GM19238 (cell line): ENCODE results near the gene ANGPTL2.
"Not testable (repeated sequence)": the region's sequence is repeated elsewhere in the genome, so short reads cannot be mapped to it uniquely, and the experiment has no call there.

Experiments
- DNase-seq: peaks from one replicate; pipeline ENCODE4 v3.0.0; 2011; ENCODE audit warnings: low spot score; ENCODE audit not compliant: insufficient read length

The ANGPTL2 gene

GRCh38 chr9:127155314-127155960 lies 33.0 kb upstream of the ANGPTL2 start:
- DNase-seq, result no peak

GRCh38 chr9:127154390-127155191 lies 32.2 kb upstream of the ANGPTL2 start:
- no peak for DNase-seq

- DNase-seq, result no peak
Observed at GRCh38 chr9:127154003-127154389, 31.6 kb upstream of the ANGPTL2 start.

GRCh38 chr9:127153501-127153900 lies 31.1 kb upstream of the ANGPTL2 start:
- no peak for DNase-seq

DNA sequence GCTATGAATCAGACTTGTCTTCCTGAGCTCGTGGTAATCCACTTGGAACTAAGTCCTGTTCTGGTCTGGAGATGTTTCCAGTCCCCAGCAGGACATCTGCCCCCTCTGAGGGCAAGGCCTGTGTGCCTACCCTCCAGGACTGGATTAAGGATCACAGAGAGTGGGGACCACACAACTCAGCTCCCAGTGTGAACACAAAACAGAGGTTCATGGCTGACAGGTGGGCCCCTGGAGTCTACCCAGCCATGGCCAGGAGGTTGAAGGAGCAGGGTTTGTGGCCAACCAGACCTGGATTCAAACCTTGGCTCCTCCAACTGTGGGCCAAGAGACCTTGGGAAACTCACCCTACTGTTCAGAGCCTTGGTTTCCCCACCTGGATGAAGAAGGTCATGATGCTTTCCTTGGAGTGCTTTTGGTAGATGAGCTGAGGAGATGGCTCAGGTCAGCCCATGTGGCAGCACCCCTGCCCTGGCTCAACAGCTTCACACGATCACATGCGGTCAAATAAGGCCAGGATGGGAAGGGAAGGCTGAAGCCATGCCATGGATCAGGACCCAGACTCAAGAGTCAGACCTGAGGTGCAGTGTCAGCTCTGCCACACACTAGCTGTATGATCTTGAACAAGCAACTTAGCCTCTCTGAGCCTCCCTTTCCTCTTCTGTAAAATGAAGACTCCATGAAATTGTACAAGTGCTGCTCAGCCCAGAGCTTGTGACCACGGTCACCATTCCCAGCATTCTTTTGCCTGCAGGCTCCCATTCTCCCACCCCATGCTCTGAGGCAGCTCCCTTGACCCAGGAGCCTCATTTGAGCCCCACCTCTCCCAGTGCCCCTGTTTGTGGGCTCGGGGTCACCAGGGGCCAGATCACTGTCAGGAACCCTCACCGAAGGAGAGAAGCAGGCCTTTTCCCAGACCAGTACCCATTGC lies 27.3 kb upstream of the ANGPTL2 start:
- DNase-seq, result no peak

DNA sequence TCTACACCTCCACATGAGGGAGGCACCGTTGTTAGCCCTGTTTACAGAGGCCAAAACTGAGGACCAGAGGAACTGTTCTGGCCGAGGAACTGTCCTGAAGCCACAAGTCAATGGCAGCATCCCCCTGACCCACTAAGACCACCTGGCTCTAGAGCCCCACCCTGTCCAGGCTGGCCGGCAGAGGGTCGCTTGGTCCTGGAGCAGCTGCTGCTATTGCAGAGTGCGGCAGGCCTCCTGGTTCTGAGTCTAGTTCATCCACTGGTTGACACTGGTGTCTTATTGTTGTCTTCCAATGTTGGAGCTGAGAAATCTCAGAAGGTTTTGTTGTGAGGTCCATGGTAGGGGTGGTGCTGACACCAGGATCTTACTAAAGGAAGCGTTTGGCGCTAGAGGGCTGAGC lies 26.6 kb upstream of the ANGPTL2 start:
- no peak for DNase-seq

DNA sequence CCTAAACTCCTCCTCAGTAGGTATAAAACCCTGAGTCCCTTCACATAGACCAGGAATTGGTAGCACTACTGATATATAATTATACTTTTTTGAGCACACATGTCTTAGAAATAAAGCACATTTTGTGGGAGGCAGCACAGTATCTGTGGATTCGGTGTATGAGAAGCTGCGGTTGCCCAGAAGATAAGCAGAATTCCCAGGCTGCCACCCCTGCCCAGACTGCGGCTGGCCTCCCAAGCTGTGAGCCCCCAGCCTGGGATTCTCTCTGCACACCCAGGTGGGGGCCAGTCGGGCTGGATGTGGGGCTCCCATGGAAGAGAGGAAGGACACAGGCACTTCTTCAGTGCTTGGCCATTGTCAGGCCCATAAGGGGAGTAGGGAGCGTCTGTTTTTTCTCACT lies 25.6 kb upstream of the ANGPTL2 start:
- no peak for DNase-seq

GRCh38 chr9:127147251-127147650 lies 24.8 kb upstream of the ANGPTL2 start:
- no peak for DNase-seq

DNA sequence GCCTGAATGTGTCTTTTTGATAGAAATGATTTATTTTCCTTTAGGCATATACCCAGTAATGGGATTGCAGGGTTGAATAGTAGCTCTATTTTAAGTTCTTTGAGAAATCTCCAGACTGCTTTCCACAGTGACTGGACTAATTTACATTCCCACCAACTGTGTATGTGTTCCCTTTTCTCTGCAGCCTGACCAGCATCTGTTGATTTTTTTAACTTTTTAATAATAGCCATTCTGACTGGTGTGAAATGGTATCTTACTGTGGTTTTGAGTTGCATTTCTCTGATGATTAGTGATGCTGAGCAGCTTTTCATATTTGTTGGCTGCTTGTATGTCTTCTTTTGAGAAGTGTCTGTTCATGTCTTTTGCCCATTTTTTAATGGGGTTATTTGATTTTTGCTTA lies 24.4 kb upstream of the ANGPTL2 start:
- DNase-seq, result not testable (repeated sequence)

GRCh38 chr9:127144670-127145445 lies 22.4 kb upstream of the ANGPTL2 start:
- no peak for DNase-seq

- no peak for DNase-seq
Observed at GRCh38 chr9:127143920-127144465, 21.6 kb upstream of the ANGPTL2 start.

DNA sequence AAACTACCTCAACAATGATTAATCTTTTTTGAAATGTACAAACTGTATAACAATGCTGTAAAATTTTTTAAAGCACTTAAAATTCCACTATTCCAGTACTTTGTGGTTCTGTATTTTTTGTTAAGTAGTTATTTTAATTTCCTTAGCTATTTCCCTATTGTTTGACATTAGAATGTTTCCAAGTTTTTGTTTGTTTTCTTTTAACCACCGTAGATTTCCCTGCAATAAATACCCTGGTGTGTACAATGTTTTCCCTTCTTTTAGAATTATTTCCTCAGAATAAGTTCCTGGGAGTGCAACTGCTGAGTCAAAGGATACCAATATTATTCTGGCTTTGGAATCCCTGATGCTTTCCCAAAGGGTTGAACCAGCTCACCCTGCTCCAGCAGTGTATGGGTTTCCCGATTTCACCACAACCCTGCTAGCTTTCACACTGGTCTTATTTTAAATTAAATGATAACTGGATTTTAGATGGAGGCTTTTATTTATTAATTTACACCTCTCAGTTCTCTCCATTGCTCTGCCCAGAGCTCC lies 20.6 kb upstream of the ANGPTL2 start:
- DNase-seq, result no peak

DNA sequence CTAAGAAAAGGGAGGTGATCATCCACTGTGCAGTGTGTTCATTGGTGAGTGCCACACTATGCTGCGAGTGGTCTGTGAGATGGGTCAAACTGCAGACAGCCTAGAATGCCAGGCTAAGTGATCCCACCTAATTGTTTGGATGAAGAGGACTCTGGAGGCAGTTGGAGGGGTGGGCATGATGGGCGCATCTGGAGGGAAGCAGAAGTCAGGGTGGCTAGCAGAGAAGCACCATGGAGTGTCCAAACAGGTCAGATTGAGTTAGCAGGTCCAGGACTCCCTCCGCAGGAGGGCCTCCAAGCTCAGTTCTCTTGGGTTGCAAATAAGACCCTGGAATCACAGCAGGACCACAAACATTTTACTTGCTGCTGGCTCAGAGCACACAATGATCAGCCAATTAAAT lies 19.9 kb upstream of the ANGPTL2 start:
- DNase-seq, result no peak

DNA sequence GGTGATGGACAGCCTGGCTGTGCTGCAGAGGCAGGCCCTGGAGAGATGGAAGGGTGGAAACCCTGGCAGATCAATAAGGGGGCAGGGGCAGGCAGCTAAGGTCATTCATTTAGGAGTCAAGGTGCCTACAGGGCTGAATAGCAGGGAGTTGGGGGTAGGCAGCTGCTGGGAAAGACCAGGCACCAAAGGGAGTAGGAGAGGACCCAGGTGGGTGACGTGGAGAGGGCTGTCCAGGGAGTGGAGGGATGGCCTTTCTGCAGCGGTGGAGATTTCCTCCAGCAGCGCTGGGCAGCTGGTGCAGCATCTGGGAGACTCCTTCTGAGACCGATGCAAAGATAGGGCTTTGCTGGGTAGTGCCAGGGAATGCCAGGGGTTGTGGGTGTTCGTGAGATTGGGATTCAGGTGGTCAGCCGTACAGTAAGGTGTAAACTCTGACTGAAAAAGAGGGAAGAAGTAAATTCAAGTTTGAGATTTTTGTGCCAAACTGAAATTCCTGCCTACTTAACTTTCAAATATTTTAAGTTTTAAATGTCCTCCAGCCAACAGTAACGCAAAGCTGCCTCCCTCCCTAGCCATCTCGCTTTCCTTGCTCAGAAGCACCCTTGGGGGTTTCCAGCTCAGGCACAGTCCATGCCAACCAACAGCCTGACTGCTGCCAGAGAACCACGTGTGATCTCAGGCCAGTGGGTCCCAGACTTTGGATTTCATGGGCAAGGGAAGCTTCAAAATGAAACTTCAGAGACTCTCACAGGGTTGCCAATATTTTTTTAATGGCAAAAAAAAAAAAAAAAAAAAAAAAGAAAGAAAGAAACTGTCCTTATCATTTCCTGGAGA lies 18.6 kb upstream of the ANGPTL2 start:
- DNase-seq, result no peak

DNA sequence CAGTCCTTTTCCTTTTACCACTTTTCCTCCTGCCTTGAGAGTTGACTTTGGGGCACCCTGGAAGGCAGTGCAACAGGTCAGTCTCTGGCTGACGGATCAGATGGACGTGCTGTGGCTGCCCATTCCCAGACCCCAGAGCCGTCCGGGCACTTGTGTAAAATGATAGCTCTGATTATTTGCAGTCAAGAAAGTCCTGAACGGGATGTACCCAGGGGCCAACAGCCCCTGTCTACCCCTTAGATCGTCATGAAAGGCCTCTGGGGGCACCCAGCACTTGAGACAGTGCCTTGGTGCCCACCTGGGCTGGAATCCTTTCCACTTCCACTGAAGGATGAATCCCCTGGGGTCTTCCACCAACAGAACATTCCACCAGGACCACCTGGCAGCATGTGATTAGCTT lies 17.7 kb upstream of the ANGPTL2 start:
- DNase-seq, result no peak

DNA sequence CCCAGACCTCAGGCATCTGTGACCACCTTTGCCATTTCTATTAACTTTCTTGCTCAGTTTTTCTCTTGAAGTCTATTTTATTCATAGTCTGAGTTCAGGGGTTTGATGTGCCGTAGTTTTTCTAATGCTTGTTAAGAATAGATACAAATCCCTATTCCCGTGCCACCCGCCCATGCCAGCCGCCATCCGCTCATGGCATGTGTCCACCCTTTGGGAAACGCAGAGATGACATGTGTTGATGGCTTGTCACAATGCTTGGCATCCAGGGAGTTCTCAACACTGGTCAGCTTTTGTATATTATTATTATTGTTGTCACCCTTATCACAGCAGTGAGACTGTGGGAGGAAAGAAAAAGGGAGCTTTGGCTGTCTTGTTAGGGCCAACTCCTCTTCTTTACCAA lies 17.3 kb upstream of the ANGPTL2 start:
- DNase-seq, result no peak

GRCh38 chr9:127139071-127139731 lies 16.8 kb upstream of the ANGPTL2 start:
- DNase-seq, result no peak

GRCh38 chr9:127138444-127138843 lies 16.0 kb upstream of the ANGPTL2 start:
- no peak for DNase-seq

- no peak for DNase-seq
Observed at GRCh38 chr9:127137640-127138360, 15.4 kb upstream of the ANGPTL2 start.
